HG02970 (cell line): ENCODE results near the gene LGMN.
A peak's percentile ranks its signal among the peaks of the same experiment; 100 is the strongest.
"Not testable (repeated sequence)": the region's sequence is repeated elsewhere in the genome, so short reads cannot be mapped to it uniquely, and the experiment has no call there.

ENCODE experiments used
- ATAC-seq: cut with Tn5 transposase; IDR thresholded peaks from one replicate; pipeline ENCODE4 v1.9.1; 2021; ENCODE audit warnings: mild to moderate bottlenecking, moderate library complexity, moderate number of reproducible peaks; ENCODE audit not compliant: unreplicated experiment, low FRiP score

LGMN gene

GRCh38 chr14:92729634-92730358, 18.6 kb downstream of the LGMN start:
- ATAC-seq = no peak

- no peak for ATAC-seq
Measured at GRCh38 chr14:92728759-92729364, 19.6 kb downstream of the LGMN start.

GRCh38 chr14:92726933-92727262, 21.5 kb downstream of the LGMN start:
- no peak for ATAC-seq

- no peak for ATAC-seq
Measured at GRCh38 chr14:92726135-92726932, 22.1 kb downstream of the LGMN start.

GRCh38 chr14:92724516-92725340, 23.7 kb downstream of the LGMN start:
- no peak for ATAC-seq

- no peak for ATAC-seq
Measured at GRCh38 chr14:92719890-92720323, 28.5 kb downstream of the LGMN start.

GRCh38 chr14:92719421-92719820, 29.0 kb downstream of the LGMN start:
- no peak for ATAC-seq

GRCh38 chr14:92718664-92719063, 29.8 kb downstream of the LGMN start:
- ATAC-seq = no peak

- no peak for ATAC-seq
Measured at GRCh38 chr14:92717571-92718042, 30.8 kb downstream of the LGMN start.

GRCh38 chr14:92716131-92716530, 32.3 kb downstream of the LGMN start:
- ATAC-seq = no peak

GRCh38 chr14:92714739-92715307, 33.6 kb downstream of the LGMN start:
- not testable (repeated sequence) for ATAC-seq

- no peak for ATAC-seq
Measured at GRCh38 chr14:92712654-92713051, 35.8 kb downstream of the LGMN start.

- no peak for ATAC-seq
Measured at GRCh38 chr14:92711976-92712653, 36.3 kb downstream of the LGMN start.

GRCh38 chr14:92710001-92710341, 38.5 kb downstream of the LGMN start:
- ATAC-seq = no peak

GRCh38 chr14:92709340-92710000, 39.0 kb downstream of the LGMN start:
- no peak for ATAC-seq

GRCh38 chr14:92706386-92706785, 42.0 kb downstream of the LGMN start:
- no peak for ATAC-seq

GRCh38 chr14:92704821-92705220, 43.6 kb downstream of the LGMN start:
- ATAC-seq = no peak

- ATAC-seq = peak; percentile 93
Measured at GRCh38 chr14:92704036-92704804, 44.2 kb downstream of the LGMN start.
